Esophagus muscularis mucosa (tissue), 3 donors: ENCODE results near the gene ASB16.
A peak's percentile ranks its signal among the peaks of the same experiment; 100 is the strongest.

Source experiments
- CTCF ChIP-seq, 3 experiments: fragments of 200-600 bp in 2 of 3; fragments of 450-650 bp in 1 of 3; sonication (generic) in 2 of 3; IDR thresholded peaks; one replicate each; pipeline ENCODE4 v1.5.1; 2017 to 2019; ENCODE audit warnings: antibody characterized with exemption in 3 of 3, mild to moderate bottlenecking in 2 of 3, moderate library complexity in 1 of 3
- POLR2AphosphoS5 ChIP-seq, 2 donors: sonication (generic); formaldehyde crosslinking; IDR thresholded peaks; one replicate each; pipeline ENCODE4 v1.6.1; 2017; ENCODE audit warnings: antibody characterized with exemption in 2 of 2

GRCh38 chr17:44222112-44222869, 51.8 kb downstream of the ASB16 start:
- TF ChIP-seq CTCF (IDR thresholded peaks at IDR 0.05) (peak; percentile 9 to 41 (median 30)), POLR2AphosphoS5 (IDR thresholded peaks at IDR 0.05) (peak; percentile 70 to 87)
